GM12878 (cell line): ENCODE data around the gene DBI. TPM values are rescaled to one million over a fixed set of nuclear protein-coding genes. Genes with fewer than 3 reads are reported as not detected.

ENCODE experiments used
- ATAC-seq: fragments of 200-7000 bp; cut with Tn5 transposase; 3 replicates; pipeline ENCODE4 v1.9.1; 2020; ENCODE audit warnings: mild to moderate bottlenecking, moderate library complexity
- BruUV-seq: library from RNA; stranded (reverse); fragments of 400-500 nt; replicated peaks from 2 replicates; lab custom pipeline; 2021; lab: Mats Ljungman, UMichigan
- CTCF ChIA-PET: fragments of 300-600 bp; sonication (Branson Sonifier 250); formaldehyde crosslinking; extraction: SDS; loops from one replicate; lab custom pipeline; 2021; ENCODE audit warnings: inconsistent platforms; lab: Yijun Ruan, JAX
- POLR2A ChIA-PET: fragments of 350-600 bp; formaldehyde crosslinking; extraction: SDS; loops from one replicate; lab custom pipeline; 2021; ENCODE audit warnings: inconsistent platforms; lab: Charles Lee
- RAD21 ChIA-PET: fragments of 300-600 bp; sonication (Branson Sonifier 250); formaldehyde crosslinking; loops from one replicate; lab custom pipeline; 2023; ENCODE audit warnings: antibody characterized with exemption; ENCODE audit not compliant: unreplicated experiment; lab: Charles Lee
- SMC1A ChIA-PET: fragments of 300-600 bp; sonication (Branson Sonifier 250); formaldehyde crosslinking; loops from one replicate; lab custom pipeline; 2023; ENCODE audit not compliant: unreplicated experiment, uncharacterized antibody; lab: Charles Lee
- DNase-seq: peaks from one replicate; pipeline ENCODE4 v3.0.0-alpha.2; 2011; ENCODE audit warnings: low read depth, low spot score
- FAIRE-seq: peaks from 3 replicates; lab custom pipeline; 2011; peaks lifted over from hg19 to GRCh38; lab: Jason Lieb, UNC
- H2AFZ ChIP-seq: 2 replicates; pipeline ENCODE4 v1.6.0; 2011; ENCODE audit warnings: low read depth, low read length, control low read depth; ENCODE audit not compliant: control insufficient read depth
- H3K27ac ChIP-seq: 2 replicates; pipeline ENCODE4 v1.5.1; 2011; ENCODE audit warnings: control low read depth; ENCODE audit not compliant: control insufficient read depth, insufficient read depth
- H3K27me3 ChIP-seq, 2 experiments: replicated peaks in 1 of 2; 2 replicates each; pipeline versions ENCODE4 v1.6.0 to v1.6.1; 2011; ENCODE audit warnings: low read length in 1 of 2; ENCODE audit not compliant: control insufficient read depth in 2 of 2, insufficient read depth in 2 of 2
- H3K36me3 ChIP-seq, 2 experiments: 2 replicates each; pipeline ENCODE4 v1.5.1; 2011; ENCODE audit warnings: low read length in 1 of 2; ENCODE audit not compliant: control insufficient read depth in 2 of 2, insufficient read depth in 2 of 2
- H3K4me1 ChIP-seq: 2 replicates; pipeline ENCODE4 v1.6.1; 2011; ENCODE audit warnings: mild to moderate bottlenecking, low read length, moderate library complexity, mixed read lengths; ENCODE audit not compliant: control insufficient read depth, insufficient read depth
- H3K4me2 ChIP-seq: 2 replicates; pipeline ENCODE4 v1.6.0; 2011; ENCODE audit warnings: control low read depth; ENCODE audit not compliant: control insufficient read depth, insufficient read depth
- H3K4me3 ChIP-seq: fragments of 200-600 bp; sonication (generic); 2 replicates; pipeline ENCODE4 v1.5.1; 2016
- H3K79me2 ChIP-seq: 2 replicates; pipeline ENCODE4 v1.6.0; 2011; ENCODE audit warnings: low read length; ENCODE audit not compliant: control insufficient read depth, insufficient read depth
- H3K9ac ChIP-seq: 2 replicates; pipeline ENCODE4 v1.8.0; 2011; ENCODE audit warnings: low read length, control low read depth, mixed read lengths; ENCODE audit not compliant: control insufficient read depth, insufficient read depth
- H3K9me3 ChIP-seq: replicated peaks from 3 replicates; pipeline ENCODE4 v1.5.1; 2011; ENCODE audit warnings: mild to moderate bottlenecking, low read length; ENCODE audit not compliant: control insufficient read depth, insufficient read depth
- H4K20me1 ChIP-seq: 2 replicates; pipeline ENCODE4 v1.6.0; 2011; ENCODE audit not compliant: control insufficient read depth, insufficient read depth
- E2F8 ChIP-seq: fragments of 450-650 bp; IDR thresholded peaks from 2 replicates; pipeline ENCODE4 v1.6.1; 2018; ENCODE audit warnings: mild to moderate bottlenecking, low read depth, moderate library complexity; ENCODE audit not compliant: partially characterized antibody
- EP300 ChIP-seq, 2 experiments: fragments of 150-350 bp in 1 of 2; IDR thresholded peaks; 2 replicates each; pipeline ENCODE4 v1.6.1; 2011 to 2012; ENCODE audit warnings: low read depth in 2 of 2, low read length in 2 of 2, borderline replicate concordance in 1 of 2, improper control_type of control experiment in 1 of 2, inconsistent platforms in 1 of 2; ENCODE audit not compliant: control insufficient read depth in 1 of 2
- HDAC6 ChIP-seq: fragments of 200-600 bp; sonication (generic); IDR thresholded peaks from one replicate; pipeline ENCODE4 v1.8.0; 2017; ENCODE audit warnings: antibody characterized with exemption; ENCODE audit not compliant: unreplicated experiment
- MTA2 ChIP-seq: fragments of 450-650 bp; IDR thresholded peaks from 2 replicates; pipeline ENCODE4 v1.6.1; 2016; ENCODE audit warnings: low read depth, mild to moderate bottlenecking, moderate library complexity
- NKRF ChIP-seq: fragments of 450-650 bp; conservative IDR thresholded peaks from 2 replicates; pipeline ENCODE4 v1.6.1; 2017; ENCODE audit warnings: mild to moderate bottlenecking, moderate library complexity
- SP1 ChIP-seq: IDR thresholded peaks from one replicate; pipeline ENCODE4 v1.6.1; 2011; ENCODE audit warnings: low read depth, low read length
- TARDBP ChIP-seq: IDR thresholded peaks from 2 replicates; pipeline ENCODE4 v1.6.1; 2016; ENCODE audit warnings: borderline replicate concordance
- TCF7 ChIP-seq: IDR thresholded peaks from 2 replicates; pipeline ENCODE4 v1.6.1; 2014; ENCODE audit warnings: antibody characterized with exemption, borderline replicate concordance
- ZNF687 ChIP-seq: fragments of 450-650 bp; IDR thresholded peaks from 2 replicates; pipeline ENCODE4 v1.6.1; 2017; ENCODE audit warnings: mild to moderate bottlenecking, moderate library complexity
- WGBS: methylation state at CpG from one replicate; pipeline ENCODE4 v1.1.6; 2016; ENCODE audit warnings: low lambda C conversion rate; ENCODE audit not compliant: insufficient replicate concordance, insufficient coverage; ENCODE audit errors: missing lambda C conversion rate; 5-methylcytosine and 5-hydroxymethylcytosine counted together
- in situ Hi-C: fragments of 300-500 bp; cut with MboI; formaldehyde crosslinking; loops from 9 replicates; pipeline ENCODE4 v1.14.3; 2018; ENCODE audit warnings: mixed read lengths
- intact Hi-C: fragments of 100-400 bp; cut with micrococcal nuclease; formaldehyde crosslinking; loops from one replicate; pipeline ENCODE4 v1.14.2; 2022; ENCODE audit not compliant: unreplicated experiment
- polyA plus RNA-seq, 11 experiments: library from polyadenylated mRNA; depleted of rRNA in 4 of 11; unstranded in 6 of 11; stranded (reverse) in 5 of 11; fragments of >200 nt; fragmentation: Nextera tagmentation in 4 of 11; fragmentation: Illumina TruSeq in 1 of 11; extraction: Ambion mirVana in 4 of 11; extraction: Trizol in 1 of 11; gene quantifications; 1 replicate in 1 of 11; 2 replicates in 10 of 11; pipeline versions ENCODE4 v1.2.1 to v1.2.3, GENCODE V29; 2011 to 2016; ENCODE audit warnings: inconsistent platforms in 2 of 11, missing spikeins in 2 of 11, low read depth in 1 of 11
- total RNA-seq, 4 experiments: library from RNA; depleted of rRNA in 3 of 4; stranded (reverse); fragments of >200 nt in 3 of 4; fragmentation: Illumina TruSeq in 1 of 4; extraction: Trizol in 1 of 4; gene quantifications; 2 replicates each; pipeline versions ENCODE4 v1.2.1 to v1.2.3, GENCODE V29; 2013 to 2021
- TF ChIP-seq, protein P1 (sequence below): fragments of 450-650 bp; IDR thresholded peaks from 2 replicates; pipeline ENCODE4 v1.6.1; 2017; ENCODE audit warnings: mild to moderate bottlenecking, low read depth, inconsistent platforms; ENCODE audit not compliant: poor library complexity, severe bottlenecking

The DBI gene
- total and polyA plus RNA-seq, 10 of the 15 experiments (the other 5 are each of a cell fraction or from before 2014, with no cell fraction given), result 248 to 2,567 (median 943) TPM

- Histone ChIP-seq H3K9me3 (no peaks in the 10 kb centered on the region), H3K9ac (peak overlapping the region; percentile 73), H3K4me1 (peaks cover 19% of the 10 kb centered on the region), H3K79me2 (peaks cover 66% of the 10 kb centered on the region), H3K27me3 (no peaks in the 10 kb centered on the region), H3K4me2 (peak overlapping the region; percentile 44), H2AFZ (peak overlapping the region; percentile 2; the same call in 1 of the 2 replicates), H3K36me3 (peaks cover 6 to 14% of the 10 kb centered on the region in 2 experiments), H3K27ac (peak overlapping the region; percentile 85), H4K20me1 (peaks cover 6% of the 10 kb centered on the region; the same call in 1 of the 2 replicates), H3K4me3 (peak overlapping the region; percentile 87)
- FAIRE-seq (no peak), ATAC-seq (peak; percentile 5), DNase-seq (no peak)
- RAD21 ChIA-PET, result interaction anchor here (0.8 to 3.0 kb wide), 11 partner anchors 10 to 121 kb away, joined by 3 to 34 read pairs (median 5); no protein-coding TSS in a partner anchor
- TSS peak; percentile 88 for BruUV-seq
- in situ Hi-C loops (no loop called here), intact Hi-C loops (loop anchor here (2.0 kb wide), 1 partner anchor 13 kb away; no protein-coding TSS in a partner anchor)
- SMC1A ChIA-PET, result interaction anchor here (0.8 to 9.4 kb wide), 8 partner anchors 13 to 55 kb away, joined by 3 to 120 read pairs (median 6); no protein-coding TSS in a partner anchor
- CTCF ChIA-PET, result interaction anchor here (0.6 to 4.0 kb wide), 5 partner anchors 12 to 100 kb away, joined by 3 to 31 read pairs (median 10); no protein-coding TSS in a partner anchor
- POLR2A ChIA-PET, result interaction anchor here (0.8 to 9.2 kb wide), 9 partner anchors 7 to 35 kb away, joined by 3 to 138 read pairs (median 7); no protein-coding TSS in a partner anchor
- WGBS, result 0% methylated on average over 17 of the region's 17 CpGs
- no peak for TF ChIP-seq SP1
- TF ChIP-seq, protein P1, sequence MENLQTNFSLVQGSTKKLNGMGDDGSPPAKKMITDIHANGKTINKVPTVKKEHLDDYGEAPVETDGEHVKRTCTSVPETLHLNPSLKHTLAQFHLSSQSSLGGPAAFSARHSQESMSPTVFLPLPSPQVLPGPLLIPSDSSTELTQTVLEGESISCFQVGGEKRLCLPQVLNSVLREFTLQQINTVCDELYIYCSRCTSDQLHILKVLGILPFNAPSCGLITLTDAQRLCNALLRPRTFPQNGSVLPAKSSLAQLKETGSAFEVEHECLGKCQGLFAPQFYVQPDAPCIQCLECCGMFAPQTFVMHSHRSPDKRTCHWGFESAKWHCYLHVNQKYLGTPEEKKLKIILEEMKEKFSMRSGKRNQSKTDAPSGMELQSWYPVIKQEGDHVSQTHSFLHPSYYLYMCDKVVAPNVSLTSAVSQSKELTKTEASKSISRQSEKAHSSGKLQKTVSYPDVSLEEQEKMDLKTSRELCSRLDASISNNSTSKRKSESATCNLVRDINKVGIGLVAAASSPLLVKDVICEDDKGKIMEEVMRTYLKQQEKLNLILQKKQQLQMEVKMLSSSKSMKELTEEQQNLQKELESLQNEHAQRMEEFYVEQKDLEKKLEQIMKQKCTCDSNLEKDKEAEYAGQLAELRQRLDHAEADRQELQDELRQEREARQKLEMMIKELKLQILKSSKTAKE, result no peak
- no peak for TF ChIP-seq MTA2
- no peak for TF ChIP-seq TARDBP
- TF ChIP-seq E2F8, result no peak
- TF ChIP-seq EP300 (IDR thresholded peaks at IDR 0.05; ENCODE audit: borderline replicate concordance in 1 of 2, control insufficient read depth in 1 of 2, low read depth in 2 of 2, low read length in 2 of 2), result 0 out of 4 replicates have a peak, but pooled peaks of 1 of the 2 experiments have one; percentile 3
- TF ChIP-seq TCF7, result no peak
- no peak for TF ChIP-seq HDAC6
- TF ChIP-seq ZNF687, result no peak
- 0 out of 2 replicates have a peak, but pooled peaks have one; percentile 48 for TF ChIP-seq NKRF
These were observed 572 bp upstream of the DBI start for GRCh38 chr2:119366161-119366648.
